HG03457 (cell line): Measurements from ENCODE around the gene ACOT8.
"Not testable (repeated sequence)": the region's sequence is repeated elsewhere in the genome, so short reads cannot be mapped to it uniquely, and the experiment has no call there.

ENCODE experiments used
- ATAC-seq: cut with Tn5 transposase; IDR thresholded peaks from one replicate; pipeline ENCODE4 v1.9.1; 2021; ENCODE audit warnings: moderate number of reproducible peaks; ENCODE audit not compliant: unreplicated experiment

ACOT8 gene

GRCh38 chr20:45888681-45889080, 31.5 kb upstream of the ACOT8 start:
- no peak for ATAC-seq

DNA sequence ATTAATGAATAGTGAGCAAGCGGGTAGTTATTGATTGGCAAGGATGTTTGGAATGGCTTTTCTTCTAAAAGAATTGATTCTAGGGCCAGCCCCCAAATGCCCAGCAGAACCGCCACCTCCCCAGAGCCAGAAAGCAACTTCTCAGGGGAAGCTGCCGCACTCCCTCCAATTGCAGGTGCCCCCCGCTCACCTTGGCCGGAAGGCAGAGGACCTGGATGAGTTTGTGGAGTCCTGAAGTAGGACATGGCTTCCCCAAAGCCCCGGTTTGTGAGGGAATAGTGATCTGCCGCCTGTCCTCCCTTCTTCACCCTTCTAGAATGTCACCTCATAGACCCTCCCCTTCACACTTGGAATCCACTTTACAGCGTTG, 30.1 kb upstream of the ACOT8 start, which contains the start of gene SPATA25:
Gene SPATA25, minus strand, starts transcription at position 277 of the 370 bp plus-strand sequence. Its CDS starts 32 bp downstream, at position 245.
- ATAC-seq = no peak

DNA sequence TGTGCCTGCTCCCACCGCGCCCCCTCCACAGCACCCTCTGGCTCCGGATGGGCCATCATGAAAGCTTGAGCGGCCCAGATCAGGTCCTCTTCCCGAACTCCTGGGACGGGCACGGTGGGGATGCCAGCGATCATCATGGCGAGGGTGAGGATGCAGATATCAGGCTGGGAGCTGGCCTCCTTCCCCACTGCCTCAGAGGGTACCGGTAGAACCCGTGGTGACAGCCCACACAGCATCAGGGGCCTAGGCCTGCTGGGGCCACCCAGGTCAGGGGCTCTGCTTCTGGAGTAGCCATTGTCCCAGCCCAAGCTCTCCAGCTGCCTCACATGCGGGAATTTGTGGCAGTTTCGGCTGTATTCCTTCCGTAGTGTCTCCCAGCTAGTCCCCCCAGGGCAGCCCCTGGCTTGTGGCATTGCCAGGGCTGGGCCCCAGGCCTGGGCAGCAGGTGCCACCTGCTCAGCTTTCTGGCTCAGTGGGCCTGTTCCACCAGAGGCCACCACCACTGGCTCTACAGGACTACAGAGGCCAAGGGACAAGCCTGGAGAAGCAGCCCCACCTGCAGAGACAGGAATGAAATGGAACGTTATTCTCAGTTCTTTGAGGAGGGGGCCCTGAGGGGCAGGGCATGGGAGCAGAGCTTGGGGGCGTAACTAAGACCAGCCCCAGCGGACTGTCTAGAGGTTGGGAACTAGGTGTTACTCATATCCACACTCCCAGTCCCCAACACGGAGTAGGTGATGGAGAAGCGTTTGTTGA, 29.6 kb upstream of the ACOT8 start:
- no peak for ATAC-seq

DNA sequence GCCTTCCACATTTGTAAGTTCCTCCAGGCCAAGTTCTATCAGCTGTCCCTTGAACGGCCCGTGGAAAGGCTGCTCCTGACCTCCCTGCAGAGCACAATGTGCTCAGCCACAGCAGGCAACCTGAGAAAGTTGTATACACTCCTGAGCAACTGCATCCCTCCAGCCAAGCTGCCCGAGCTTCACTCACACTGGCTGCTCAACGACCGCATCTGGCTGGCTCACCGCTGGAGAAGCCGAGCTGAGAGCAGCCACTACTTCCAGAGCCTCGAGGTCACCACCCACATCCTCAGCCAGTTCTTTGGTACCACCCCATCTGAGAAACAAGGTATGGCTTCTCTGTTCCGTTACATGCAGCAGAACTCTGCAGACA, 25.9 kb upstream of the ACOT8 start:
- ATAC-seq = no peak

- no peak for ATAC-seq
Measured at GRCh38 chr20:45882469-45883099, 25.4 kb upstream of the ACOT8 start.

DNA sequence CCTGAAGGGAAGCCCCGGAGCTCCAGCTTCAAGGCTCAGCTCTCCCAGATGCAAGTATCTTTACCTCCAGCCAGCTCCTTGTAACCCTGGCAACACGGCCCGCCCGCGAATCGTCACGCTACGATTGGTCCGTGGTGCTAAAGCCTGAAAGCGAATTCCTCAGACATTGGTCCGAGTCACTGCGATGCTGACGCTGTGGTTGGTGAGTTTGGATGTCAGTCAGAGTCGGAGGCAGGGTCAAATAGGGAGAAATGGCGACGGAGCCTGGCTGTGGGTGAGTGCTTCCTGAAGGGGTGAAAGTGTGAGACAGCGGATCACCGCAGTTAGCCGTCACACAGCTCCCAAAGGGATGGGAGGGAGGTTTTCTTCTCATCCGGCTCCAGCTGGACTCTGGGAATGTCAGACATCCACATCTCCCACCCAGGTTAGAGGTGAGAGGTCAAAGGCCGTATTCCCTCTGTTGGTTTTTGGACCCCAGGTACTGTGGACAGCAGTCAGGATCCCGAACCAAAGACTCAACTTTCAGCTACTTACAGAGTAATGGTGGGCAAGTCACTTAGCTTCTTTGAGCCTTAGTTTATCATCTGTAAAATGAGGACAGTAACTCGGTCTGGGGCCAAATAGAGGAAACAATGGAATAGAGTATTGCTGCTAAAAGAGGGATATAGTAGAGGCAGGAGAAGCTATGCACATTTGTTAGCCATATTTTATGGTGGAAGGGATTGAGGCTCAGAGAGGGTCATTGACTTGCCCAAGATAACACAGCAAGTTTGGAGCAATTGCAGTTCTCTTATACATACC, 24.0 kb upstream of the ACOT8 start, which contains the start of gene ZSWIM1:
Gene ZSWIM1, plus strand, starts transcription at position 240 of the 801 bp plus-strand sequence. CDS start 1,366 bp downstream, outside the sequence.
- ATAC-seq = peak; percentile 96

GRCh38 chr20:45878076-45878761, 21.0 kb upstream of the ACOT8 start:
- ATAC-seq = no peak

DNA sequence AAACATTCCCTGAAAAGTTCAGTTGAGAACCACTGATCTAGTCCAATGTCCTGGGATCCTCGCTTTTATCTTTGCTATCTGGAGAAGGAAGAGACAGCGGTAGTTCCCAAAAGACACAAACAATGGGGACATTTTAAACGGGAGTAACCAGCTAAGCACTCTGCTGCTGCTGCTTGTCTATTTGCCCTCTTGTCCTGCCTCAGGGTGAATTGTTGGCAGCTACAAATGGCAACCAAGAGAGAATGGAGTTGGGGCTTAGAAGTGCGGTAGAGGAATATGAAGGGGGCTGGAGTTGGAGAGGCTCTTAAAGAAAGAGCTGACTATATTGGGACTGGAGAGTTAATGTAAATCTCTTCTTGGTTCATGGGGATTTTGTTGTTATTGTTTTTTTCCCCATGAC, 17.4 kb upstream of the ACOT8 start:
- no peak for ATAC-seq

DNA sequence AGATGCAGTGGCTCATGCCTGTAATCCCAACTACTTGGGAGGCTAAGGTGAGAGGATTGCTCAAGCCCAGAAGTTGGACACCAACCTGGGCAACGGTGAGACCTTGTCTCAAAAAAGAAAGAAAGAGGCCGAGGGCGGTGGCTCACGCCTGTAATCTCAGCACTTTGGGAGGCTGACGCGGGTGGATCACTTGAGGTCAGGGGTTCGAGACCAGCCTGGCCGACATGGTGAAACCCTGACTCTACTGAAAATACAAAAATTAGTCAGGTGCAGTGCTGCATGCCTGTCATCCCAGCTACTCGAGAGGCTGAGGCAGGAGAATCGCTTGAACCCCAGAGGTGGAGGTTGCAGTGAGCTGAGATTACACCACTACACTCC, 16.9 kb upstream of the ACOT8 start:
- ATAC-seq = not testable (repeated sequence)

GRCh38 chr20:45873409-45874103, 16.4 kb upstream of the ACOT8 start:
- no peak for ATAC-seq

DNA sequence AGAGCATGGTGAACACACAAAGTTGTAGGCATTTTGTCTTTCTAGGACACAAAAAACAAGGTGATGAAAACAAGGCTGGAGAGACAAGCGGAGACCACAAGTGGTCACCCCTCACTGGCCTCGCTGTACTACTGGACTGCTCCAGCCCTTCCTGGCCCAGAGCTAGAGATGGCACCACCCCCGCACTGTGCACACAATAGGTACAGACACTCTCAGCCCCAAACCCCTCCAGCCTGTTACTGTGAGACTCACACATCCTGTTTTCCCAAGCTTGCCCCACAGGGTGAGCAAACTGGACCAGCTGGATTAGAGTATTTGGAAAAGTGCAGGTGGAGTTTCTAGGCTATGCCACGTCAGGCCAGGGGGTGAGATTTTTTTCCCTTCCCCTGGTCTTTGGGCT, 15.4 kb upstream of the ACOT8 start:
- ATAC-seq = no peak

DNA sequence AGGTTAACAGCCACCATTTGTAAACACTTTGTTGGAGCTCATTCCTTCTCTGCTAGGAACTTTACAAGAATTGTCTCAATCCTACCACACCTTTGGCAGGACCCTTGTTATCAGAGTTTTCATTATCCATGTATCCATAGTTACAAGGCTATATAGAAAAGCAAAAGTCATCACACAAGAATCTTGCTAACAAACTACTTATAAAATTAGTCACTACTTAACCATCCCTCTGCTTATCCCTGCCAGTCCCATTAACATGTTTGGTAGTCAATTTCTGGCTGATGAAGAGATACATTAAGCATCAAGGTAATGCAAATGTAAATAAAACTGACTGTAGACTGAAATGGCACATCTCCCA, 10.6 kb upstream of the ACOT8 start:
- ATAC-seq = no peak

- ATAC-seq = no peak
Measured at GRCh38 chr20:45867136-45867818, 10.1 kb upstream of the ACOT8 start.

DNA sequence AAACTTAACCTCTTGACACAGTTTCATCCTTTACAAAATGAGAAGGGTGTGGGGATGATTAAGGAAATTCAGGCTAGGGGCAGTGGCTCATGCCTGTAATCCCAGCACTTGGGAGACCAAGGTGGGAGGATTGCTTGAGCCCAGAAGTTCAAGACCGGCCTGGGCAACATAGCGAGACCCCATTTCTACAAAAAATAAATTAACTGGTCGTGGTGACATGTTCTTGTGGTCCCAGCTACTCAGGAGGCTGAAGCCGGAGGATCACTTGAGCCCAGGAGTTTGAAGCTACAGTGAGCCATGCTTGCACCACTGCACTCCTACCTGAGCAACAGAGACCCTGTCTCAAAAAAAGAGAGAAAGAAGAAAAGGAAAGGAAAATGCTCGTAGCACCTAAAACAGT, 9.3 kb upstream of the ACOT8 start:
- ATAC-seq = no peak

DNA sequence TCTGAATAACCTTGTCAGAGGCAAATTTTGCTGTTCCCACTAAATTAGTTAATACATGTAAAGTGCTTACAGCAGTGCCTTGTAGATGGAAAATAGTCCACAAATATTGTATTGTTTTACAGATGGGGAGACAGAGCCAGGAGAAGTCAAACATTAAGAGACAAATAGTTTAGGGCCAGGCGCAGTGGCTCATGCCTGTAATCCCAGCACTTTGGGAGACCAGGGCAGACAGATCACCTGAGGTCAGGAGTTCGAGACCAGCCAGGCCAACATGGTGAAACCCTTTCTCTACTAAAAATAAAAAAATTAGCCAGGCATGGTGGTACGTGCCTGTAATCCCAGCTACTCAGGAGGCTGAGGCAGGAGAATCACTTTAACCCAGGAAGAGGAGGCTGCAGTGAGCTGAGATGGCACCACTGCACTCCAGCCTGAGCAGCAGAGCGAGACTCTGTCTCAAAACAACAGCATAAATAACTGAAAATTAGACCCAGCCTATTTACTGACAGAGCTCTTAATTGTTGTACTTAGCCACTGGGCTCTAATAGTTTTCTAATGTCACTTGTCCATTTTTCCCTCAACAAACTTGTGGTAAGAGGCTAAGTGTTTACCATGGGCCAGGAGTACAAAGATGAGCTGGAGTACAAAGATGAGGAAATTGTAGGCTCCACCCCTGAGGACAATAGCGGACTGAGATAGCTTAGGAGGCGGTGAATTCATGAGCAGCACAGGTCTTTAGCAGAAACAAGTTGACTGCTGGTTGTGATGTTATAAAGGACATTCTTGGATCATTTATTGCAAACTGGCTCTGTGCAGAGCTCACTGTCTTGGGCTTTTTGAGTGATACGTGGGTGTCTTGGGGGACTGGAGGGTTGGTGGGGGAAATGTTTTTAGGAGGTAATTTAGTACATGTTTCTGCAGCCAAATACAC, 6.6 kb upstream of the ACOT8 start:
- no peak for ATAC-seq

DNA sequence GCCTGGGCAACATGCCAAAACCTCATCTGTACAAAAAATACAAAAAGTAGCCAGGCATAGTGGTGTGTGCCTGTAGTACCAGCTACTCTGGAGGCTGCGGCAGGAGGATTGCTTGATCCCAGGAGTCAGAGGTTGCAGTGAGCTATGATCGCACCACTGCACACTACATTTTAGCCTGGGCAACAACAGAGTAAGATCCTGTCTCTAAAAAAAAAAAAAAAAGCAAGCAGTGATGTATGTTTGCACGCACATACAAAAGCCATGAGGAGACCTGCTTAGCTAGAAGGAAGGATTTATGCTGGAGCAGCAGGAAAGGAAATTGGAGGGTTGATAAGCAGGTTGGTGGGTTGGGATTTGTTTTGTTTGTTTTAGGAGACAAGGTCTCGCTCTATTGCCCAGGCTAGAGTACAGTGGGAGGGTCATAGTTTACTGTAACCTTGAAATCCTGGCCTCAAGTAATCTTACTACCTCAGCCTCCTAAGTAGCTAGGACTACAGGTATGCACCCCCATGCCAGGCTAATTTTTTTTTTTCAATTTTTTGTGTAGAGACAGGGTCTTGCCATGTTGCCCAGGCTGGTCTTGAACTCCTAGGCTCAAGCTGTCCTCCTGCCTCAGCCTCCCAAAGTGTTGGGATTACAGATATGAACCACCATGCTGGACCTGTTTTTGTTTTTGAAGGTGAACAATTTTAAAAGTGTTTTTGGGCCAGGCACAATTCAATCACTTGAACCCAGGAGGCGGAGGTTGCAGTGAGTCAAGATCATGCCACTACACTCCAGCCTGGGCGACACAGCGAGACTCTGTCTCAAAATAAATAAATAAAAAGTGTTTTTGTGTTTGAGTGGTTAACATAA, 4.3 kb upstream of the ACOT8 start:
- no peak for ATAC-seq

DNA sequence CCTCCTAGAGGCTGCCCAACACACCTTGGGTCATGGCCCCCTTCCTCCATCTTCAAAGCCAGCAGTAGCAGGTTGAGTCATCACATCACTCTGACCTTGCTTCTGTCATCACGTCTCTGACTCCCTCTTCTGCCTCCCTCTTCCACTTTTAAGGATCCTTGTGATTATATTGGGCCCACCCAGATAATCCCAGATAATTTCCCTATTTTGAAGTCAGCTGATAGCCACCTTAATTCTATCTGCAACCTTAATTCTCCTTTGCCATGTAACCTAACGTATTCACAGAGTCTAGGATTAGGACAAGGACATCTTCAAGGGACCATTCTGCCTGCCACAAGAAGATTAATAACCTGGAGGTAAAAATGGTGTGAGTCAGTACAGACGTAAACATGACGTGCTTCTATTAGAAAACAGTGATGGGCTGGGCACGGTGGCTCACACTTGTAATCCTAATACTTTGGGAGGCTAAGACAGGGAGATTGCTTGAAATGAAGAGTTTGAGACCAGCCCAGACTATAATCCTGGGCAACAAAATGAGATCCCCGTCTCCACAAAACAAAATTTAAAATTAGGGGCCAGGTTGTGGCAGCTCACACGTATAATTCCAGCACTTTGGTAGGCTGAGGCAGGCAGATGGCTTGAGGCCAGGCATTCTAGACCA, 3.5 kb upstream of the ACOT8 start:
- ATAC-seq = no peak

DNA sequence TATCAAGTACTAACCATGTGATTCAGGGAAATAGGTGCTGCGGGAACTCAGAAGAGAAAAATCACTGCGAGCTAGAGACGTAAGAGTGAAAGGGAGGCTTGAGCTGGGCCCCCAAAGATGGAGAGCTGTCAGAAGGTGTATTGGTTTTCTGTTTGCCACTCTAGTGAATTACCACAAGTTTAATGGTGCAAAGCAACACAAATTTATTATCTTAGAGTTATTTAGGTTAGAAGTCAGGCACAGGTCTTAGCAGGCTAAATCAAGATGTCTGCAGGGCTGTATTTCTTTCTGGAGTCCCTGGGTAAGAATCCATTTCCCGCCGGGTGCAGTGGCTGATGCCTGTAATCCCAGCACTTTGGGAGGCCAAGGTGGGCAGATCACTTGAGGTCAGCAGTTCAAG, 2.7 kb upstream of the ACOT8 start:
- ATAC-seq = no peak
